GM21737 (cell line): ENCODE results near the gene GPR18.
"Not testable (repeated sequence)": the region's sequence is repeated elsewhere in the genome, so short reads cannot be mapped to it uniquely, and the experiment has no call there.

ENCODE experiments used
- ATAC-seq: cut with Tn5 transposase; IDR thresholded peaks from one replicate; pipeline ENCODE4 v1.9.1; 2021; ENCODE audit warnings: mild to moderate bottlenecking, moderate library complexity; ENCODE audit not compliant: unreplicated experiment

The GPR18 gene

DNA sequence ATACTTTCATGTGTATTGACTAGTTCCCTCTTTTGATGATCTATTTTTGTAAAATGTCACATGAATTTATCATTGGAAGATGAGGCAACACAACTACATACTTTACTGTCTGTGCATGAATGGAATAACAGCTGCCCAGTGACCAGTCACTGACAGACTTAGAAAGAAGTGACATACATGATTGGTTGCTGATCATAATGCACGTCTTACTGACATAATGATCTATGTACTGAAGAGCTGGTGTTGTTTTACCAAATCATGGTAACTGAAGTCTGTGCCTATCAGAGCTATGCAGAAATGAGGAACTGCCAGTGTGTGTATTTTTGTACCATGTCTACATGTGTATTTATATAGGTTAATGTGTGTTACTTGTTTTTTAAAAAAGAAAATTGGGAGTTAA lies 26.5 kb downstream of the GPR18 start:
- ATAC-seq, result no peak

DNA sequence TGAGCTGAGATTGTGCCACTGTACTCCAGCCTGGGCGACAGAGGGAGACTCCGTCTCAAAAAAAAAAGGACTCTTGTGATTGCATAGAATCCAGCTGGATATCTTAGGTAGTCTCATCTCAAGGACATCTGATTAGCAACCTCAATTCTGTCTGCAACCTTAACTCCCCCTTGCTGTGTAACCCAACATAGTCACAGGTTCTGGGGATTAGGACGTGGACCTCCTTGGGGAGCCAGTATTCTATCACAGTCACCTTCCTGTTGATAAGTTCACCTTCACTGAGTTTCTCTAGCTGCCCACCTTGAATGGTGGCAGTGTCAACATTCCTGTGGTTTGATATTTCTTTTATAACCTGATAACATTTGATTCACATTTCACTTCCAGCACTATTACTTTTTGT lies 27.2 kb downstream of the GPR18 start:
- ATAC-seq, result no peak

DNA sequence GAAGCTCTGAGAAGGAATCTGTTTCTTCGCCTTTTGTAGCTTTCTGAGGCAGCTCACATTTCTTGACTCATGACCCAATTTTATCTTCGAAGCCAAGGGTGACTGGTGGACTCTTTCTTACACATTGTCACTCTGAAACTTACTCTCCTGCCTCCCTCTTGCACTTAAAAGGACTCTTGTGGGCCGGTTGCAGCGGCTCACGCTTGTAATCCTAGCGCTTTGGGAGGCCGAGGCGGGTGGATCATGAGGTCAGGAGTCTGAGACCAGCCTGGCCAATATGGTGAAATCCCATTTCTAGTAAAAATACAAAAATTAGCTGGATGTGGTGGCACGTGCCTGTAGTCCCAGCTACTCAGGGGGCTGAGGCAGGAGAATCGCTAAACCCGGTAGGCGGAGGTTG lies 27.6 kb downstream of the GPR18 start:
- not testable (repeated sequence) for ATAC-seq

DNA sequence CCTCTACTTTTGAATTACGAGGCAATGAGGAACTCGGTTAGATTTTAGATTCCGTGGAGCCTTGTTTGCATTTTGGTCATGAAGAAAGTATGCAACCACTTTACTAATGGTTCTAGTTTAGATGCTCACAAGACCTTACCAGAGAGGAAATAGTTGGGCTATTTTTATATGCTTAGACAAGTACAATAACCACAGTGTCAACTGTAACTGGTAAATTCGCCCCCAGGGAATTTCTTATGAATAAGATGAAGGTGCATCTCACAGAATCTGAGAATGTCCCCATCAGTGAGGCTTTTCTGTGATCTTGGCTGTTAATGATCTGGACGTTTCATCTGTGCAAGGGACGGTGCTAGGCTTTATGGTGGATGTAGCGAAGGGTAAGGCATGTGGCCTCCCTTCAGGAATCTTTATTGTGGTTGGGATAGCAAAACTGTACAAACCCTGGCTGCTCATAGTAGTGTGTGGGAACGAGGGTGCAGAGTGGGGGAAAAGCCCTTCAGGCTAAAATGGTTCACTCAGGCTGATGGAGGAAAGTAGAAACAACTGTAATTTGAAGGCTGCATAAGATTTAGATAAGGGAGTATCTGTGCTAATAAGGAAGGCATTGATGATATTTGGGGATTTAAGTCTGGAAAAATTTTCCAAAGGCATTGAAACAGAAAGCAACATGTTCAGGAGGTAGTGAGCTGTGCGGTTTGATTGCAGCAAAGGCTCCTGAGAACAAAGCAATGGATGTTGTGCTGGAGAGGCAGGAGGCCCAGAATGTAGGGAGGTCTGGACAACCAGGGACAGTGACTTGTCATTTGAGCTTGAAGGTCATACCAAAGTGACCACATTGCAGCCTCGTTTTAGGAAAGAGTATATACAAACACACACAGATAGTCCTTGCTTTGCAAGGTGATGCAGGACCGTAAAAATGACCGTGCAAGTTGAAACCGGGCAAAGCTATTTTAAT lies 29.2 kb downstream of the GPR18 start:
- ATAC-seq, result peak; percentile 84

DNA sequence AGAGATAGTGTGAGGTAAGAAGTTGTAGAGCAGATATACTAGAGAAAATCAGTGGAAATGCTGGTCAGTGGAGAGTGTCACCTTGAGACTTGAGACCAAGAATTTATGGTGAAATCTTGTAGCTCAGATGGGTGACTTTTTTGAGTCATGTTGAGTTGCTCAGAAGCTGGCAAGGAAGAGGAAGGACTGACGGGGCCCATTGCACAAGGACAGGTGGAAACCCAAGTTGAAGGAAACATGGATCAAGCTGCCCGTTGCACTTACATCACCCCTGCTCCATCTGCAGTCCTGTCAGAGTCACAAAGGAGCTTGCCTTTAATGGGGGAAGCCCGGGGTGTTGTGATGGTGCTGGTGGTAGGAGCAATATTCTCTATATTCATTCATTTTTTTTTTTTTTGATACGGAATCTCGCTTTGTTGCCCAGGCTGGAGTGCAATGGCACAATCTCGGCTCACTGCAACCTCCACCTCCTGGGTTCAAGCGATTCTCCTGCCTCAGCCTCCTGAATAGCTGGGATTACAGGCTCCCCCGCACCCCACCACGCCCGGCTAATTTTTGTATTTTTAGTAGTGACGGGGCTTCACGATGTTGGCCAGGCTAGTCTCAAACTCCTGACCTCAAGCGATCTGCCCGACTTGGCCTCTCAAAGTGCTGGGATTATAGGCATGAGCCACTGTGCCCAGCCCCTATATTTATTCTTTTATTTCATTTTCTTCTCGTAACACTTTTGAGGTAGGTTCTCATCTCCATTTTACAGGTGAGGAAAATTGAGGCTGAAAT lies 30.1 kb downstream of the GPR18 start:
- no peak for ATAC-seq

DNA sequence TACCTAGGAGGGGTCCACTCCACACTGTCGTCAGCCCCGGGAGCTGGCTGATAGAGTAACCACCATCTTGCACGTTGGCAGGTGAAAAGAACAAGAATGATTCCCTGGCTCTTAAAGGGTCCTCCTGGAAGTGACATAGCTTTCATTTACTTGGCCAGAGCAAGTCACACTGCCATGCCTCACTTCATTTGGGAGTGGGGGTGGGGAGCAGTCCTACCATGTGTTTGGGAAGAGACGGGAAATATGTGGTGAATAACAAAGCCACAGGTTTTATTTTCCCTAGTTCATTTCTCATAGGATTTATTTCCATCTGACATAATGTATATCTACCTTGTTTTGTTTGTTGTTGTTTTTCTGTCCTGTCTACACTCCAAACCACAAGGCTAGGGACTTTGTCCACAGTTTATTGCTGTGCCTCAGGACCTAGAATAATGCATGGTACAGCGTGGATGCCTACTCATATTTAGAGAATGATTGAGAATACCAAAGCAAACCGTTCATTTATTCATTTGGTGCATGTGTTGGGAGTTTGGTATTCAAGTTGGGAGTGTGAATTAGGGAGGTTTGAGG lies 30.8 kb downstream of the GPR18 start:
- no peak for ATAC-seq

DNA sequence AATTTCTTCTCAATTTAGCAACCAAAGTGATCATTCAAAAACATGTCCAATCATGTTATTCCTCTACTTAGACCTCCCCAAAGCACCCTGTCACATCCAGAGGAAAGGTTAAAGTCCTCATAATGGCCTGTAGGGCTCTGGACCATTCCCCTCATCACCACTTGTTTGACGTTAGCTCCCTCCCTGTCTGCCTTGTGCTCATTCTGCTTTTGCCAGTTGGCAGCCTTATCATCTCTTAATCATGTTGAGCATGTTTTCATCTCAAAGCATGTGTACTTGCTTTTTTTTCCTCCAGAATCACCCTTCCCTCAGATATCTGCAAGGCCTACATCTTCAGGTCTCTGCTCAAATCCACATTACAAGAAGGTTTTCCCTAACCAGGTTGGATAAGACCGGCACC lies 31.7 kb downstream of the GPR18 start:
- no peak for ATAC-seq

DNA sequence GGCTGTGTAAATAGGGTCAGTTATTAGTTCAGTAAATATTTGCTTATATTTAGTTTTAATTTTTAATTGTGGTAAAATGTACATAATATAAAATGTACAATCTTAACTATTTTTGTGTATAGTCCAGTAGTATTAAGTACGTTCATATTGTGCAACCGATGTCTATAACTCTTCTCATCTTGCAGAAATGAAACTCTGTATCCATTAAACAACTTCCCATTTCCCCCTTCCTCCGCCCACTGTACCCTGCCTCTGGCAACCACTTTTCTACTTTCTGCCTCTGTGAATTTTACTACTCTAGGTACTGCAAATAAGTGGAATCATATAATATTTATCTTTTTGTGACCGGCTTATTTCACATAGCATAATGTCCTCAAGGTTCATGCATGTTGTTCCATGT lies 33.1 kb downstream of the GPR18 start:
- ATAC-seq, result no peak

DNA sequence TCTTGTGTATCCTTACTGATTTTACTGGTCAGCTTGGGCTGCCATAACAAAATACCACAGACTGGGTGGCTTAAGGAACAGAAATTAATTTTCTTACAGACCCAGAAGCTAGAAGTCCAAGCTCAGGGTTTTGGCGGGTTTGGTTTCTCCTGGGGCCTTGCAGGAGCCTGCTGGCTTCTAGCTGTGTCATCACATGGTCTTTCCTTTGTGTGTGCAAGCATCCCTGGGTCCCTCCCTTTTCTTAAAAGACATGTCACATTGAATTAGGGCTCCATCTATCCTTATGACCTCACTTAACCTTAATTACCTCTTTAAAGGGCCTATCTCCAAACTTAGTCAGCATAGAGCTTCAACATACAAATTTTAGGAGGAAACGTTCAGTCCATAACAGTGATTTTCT lies 34.2 kb downstream of the GPR18 start:
- ATAC-seq, result no peak

DNA sequence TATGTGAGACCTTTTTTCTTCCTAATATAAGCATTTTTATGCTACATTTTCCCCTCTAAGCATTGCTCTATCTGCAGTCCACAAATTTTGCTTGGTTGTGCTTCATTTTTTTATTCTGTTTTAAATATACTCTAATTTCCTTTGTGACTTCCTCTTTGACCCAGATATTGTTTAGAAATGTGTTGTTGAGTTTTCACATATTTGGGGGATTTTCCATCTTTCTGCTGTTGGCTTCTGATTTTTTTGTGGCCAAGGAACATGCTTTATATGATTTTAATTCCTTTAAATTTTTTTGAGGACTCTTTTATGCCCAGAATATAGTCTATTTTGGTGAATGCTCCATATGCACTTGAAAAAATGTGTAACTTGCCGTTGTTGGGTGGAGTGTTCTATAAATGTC lies 34.6 kb downstream of the GPR18 start:
- ATAC-seq, result no peak

DNA sequence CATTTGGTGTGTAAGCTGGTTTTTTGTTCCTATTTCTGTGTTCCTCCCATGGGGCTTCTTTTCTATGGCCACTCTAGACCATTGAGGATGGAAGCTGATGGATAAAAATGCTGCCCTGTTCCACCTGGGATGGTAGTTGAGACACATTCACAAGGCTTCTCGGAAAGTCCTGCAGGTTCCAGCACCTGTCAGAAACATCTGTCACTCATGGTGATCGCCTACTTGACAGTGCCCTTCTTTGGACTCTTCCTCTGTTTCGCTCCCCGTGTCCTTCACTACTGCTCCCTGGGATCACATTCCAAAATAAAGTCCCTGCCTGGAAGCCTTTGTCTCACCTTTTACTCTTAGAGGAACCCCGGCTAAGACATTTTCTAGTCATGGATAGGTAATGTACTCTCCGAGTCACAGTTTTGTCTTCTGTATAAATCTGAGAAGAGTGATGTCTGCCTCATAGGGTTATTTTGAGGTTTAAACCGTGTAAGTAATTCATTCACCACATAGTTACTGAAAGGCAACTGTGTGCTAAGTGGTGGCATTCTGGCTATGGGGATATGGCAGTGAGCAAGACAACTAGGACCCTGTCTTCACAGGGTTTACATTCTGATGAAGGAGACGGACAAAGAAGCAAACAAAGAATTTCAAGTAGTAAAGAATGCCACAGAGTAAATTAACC lies 36.5 kb downstream of the GPR18 start:
- no peak for ATAC-seq

DNA sequence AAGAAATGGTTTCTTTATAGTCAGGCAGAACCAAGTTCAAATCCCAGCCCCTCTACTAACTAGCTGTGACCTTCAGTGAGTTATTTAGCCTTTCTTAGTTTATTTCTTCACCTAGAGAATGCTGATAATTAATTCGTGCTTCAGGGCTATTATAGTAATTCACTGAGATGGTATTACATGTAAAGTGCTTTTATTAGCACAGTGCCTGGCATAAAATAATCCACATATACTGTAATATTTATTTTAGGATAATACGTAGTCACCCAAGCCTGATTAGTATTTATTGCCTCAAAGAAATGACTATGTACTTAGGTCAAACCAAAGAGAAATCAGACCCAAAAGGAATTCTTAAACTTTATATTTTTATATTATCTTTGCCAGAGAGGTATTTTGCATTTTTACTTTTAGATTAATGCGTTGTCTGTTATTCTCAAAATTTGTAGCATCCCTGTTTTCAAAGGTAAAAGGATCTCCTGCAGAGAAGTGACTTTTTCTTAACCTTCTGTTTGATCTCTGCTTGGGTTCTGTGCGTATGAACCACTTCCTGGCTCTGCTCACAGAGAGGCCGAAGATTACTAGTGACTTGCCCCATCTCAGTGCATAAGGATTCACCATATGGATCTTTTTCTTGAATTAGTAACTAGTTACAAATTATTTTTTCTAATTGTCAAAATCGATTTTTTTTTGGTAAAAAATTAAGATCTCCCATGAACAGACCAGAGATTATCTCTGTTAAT lies 37.8 kb downstream of the GPR18 start:
- peak; percentile 45 for ATAC-seq

DNA sequence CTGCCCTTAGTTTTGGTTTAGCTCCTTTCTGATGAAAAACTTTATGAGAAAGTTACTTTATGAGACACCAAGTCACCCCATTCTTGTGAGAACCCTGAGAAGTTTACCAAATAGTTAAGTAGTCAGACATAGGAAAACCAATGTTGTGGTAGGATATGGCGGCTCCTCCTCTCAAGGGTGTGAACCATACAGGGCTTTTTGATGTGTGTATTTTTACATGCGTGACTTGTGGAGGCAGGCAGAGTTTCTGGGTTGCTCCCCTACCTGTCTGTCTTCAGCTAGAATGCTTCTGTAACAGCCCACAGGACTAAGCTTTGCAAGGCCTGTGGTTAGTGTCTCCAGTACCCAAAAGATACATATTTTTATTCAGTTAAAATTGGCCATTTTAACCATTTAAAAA lies 39.2 kb downstream of the GPR18 start:
- ATAC-seq, result no peak

DNA sequence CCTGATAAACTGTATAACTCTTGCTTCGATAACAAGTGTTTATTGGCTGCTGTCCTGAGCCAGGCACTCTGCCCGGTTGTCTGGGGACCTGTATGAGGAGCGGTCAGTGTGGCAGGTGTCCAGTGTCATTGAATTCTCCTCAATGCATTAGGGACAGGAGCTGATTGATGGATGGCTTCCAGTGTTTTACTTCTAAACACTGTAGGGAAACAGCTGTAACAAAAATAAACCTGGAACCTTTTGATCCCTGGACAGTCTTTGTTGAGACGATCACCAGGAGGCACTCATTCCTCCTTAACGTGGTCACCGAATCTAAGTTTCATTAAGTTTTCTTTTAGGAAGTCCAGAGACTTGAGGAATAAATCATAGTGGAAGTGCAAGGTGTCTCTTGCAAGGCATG lies 39.6 kb downstream of the GPR18 start:
- ATAC-seq, result no peak

DNA sequence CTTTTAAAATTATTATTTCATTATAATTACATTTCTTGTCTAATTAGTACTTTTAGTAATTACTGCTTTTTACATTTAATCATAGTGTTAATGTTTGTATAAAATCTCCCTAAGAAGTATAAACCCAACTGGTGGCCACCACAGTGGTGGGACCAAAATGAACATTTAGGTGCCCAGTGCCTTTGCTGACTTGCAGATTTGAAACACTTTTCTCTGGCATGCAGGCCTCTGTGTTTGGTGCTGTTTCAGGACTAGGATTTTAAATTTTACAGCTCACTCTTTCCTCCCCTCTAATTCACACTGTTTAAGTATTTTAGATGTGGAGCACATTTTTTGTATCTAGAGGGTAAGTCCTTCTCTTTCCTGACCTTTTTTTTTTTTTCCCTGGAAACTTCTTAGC lies 40.1 kb downstream of the GPR18 start:
- ATAC-seq, result no peak

DNA sequence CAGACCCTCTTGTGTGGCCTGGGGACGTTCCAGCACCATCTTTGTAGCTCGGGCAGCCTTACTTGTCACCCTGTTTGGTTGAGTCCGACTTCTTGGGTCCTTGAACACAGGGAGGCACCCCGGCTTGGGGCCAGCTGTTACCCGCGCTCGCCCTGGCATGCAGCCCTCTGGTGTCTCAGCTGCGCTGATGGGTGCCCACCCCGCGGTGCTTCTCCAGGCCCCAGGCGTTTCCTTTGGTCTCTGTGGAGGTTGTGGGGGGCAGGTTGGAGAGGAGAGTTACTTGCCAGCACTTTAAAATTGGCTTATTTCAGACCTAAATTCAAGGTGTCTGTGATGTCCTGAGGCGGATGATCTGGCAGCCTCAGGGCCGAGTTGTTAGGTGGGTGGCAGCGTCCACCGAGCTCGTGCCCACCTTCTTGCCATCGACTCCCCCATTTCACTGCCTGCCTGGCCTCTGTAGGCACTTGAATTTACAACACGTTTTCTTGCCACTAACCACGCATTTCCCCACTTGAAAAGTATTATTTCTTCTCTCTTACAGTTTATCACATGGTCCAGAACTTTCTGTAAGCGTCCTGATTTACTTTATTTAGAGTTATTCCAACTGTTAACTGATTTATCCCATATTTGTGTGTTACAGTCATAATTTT lies 40.6 kb downstream of the GPR18 start:
- ATAC-seq, result no peak

DNA sequence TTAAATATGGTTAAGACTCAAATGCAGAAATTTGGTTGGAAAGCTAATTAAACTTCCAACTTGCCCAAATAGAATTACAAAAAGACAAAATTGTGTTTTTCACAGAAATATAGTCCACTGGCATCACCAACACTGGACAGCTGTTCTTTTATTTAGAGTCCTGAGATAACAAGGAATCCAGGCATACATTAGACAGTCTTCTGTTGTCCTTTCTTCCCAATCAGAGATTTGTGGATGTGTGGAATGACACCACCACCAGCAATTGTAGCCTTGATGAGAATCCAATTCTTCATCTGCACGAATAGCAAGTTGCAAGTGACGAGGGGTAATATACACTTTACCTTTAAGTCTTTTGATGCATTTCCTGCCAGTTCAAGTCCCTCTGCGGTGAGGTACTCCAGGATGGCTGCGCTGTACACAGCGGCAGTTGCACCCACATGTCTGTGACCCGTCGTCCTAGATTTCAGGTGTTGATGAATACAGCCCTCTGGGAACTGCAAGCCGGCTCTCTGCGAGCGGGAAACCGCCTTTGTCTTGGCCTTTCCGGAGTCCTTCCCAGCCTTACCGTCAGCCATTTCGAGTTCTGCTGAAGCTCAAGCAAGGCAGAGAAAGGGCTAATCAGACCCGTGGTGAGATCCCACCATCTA lies 42.9 kb downstream of the GPR18 start:
- no peak for ATAC-seq

DNA sequence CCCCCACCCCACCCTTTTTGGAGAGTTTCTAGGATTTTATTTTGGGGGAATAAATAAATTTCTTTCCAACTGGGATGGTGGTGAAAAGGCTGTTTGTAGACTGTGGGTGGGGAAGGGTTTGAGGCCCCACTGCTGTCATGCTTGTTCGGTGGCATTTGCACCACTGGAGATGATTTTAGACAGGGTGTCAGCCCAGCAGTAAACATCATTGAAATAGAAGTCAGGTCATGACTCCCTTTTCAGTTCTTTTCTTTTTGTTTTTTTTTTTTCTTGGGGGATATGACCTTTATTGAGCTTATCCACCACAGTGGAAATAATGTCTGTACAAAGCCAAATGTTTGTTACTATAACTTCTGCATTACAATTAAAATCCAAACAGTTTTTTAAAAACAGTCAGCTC lies 43.4 kb downstream of the GPR18 start:
- no peak for ATAC-seq

DNA sequence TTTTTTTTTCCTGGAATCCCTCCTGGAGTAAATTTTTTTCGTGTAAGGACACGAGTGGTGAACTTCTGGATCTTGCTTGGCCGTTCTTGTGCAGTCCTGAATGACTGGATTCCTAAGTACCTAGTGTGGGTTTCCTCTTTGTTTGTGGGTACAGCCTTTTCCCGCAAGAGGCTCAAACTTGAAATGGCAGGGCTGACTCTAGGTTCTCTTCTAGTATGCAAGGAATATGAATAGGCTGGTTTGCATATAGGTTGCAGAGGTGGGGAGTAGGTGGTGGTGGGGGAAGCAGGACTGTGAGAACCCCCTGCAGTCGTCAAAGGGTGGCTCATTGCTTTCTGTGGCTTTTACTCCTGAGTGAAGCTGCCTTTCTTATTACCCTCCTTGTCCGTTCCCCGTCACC lies 43.9 kb downstream of the GPR18 start:
- peak; percentile 82 for ATAC-seq
